Esophagus (tissue), 2 donors: ENCODE results near the gene TTC39A. TPM values are rescaled to one million over a fixed set of nuclear protein-coding genes. Genes with fewer than 3 reads are reported as not detected.

Source experiments
- H3K27ac ChIP-seq, 2 donors: one replicate each; pipeline ENCODE4 v1.5.1; 2013; ENCODE audit warnings: low read depth in 2 of 2, mild to moderate bottlenecking in 2 of 2, inconsistent platforms in 1 of 2, low read length in 1 of 2, moderate library complexity in 1 of 2
- H3K27me3 ChIP-seq, 2 donors: one replicate each; pipeline ENCODE4 v1.6.1; 2013; ENCODE audit warnings: low read length in 2 of 2, control low read depth in 1 of 2, mild to moderate bottlenecking in 1 of 2; ENCODE audit not compliant: insufficient read depth in 2 of 2, control insufficient read depth in 1 of 2
- H3K36me3 ChIP-seq, 2 donors: one replicate each; pipeline ENCODE4 v1.6.1; 2013; ENCODE audit warnings: low read length in 1 of 2; ENCODE audit not compliant: control insufficient read depth in 2 of 2, insufficient read depth in 2 of 2
- H3K4me1 ChIP-seq, 2 donors: one replicate each; pipeline ENCODE4 v1.6.1; 2013; ENCODE audit warnings: low read length in 1 of 2; ENCODE audit not compliant: control insufficient read depth in 2 of 2, insufficient read depth in 2 of 2
- H3K4me3 ChIP-seq, 2 donors: one replicate each; pipeline ENCODE4 v1.5.1; 2013; ENCODE audit warnings: low read length in 2 of 2, mild to moderate bottlenecking in 2 of 2, low read depth in 1 of 2, moderate library complexity in 1 of 2
- H3K9me3 ChIP-seq, 2 donors: one replicate each; pipeline ENCODE4 v1.6.1; 2013; ENCODE audit warnings: mild to moderate bottlenecking in 2 of 2, low read depth in 1 of 2, low read length in 1 of 2, moderate library complexity in 1 of 2; ENCODE audit not compliant: control insufficient read depth in 2 of 2, insufficient read depth in 1 of 2
- WGBS, 2 donors: extraction: QIAGEN DNeasy Blood & Tissue Kit; methylation state at CpG; one replicate each; pipeline ENCODE4 v1.1.7; 2013; 5-methylcytosine and 5-hydroxymethylcytosine counted together
- polyA plus RNA-seq, 2 donors: library from polyadenylated mRNA; stranded (reverse); fragments of 200-250 nt; gene quantifications; one replicate each; pipeline ENCODE4 v1.2.3, GENCODE V29; 2013
- donor health status: healthy with polysubstance abuse.
- donor health status: Bipolar disorder and iron deficiency.

TTC39A gene
- polyA plus RNA-seq, 2 donors: 11.1 to 20.6 TPM

GRCh38 chr1:51309291-51309690 is 21.1 kb downstream of the TTC39A start:
- Histone ChIP-seq H3K4me3 (no peak overlapping the region), H3K27me3 (no peaks in the 10 kb centered on the region), H3K27ac (no peak overlapping the region), H3K36me3 (peaks cover 0 to 15% of the 10 kb centered on the region in 2 donors), H3K9me3 (no peaks in the 10 kb centered on the region), H3K4me1 (peaks cover 0 to 10% of the 10 kb centered on the region in 2 donors)
- WGBS, 2 donors: 86 to 87% methylated on average over 8 of the region's 8 CpGs

- Histone ChIP-seq H3K36me3 (peaks cover 0 to 15% of the 10 kb centered on the region in 2 donors), H3K9me3 (no peaks in the 10 kb centered on the region), H3K4me1 (peaks cover 0 to 6% of the 10 kb centered on the region in 2 donors), H3K27me3 (no peaks in the 10 kb centered on the region), H3K4me3 (no peak overlapping the region), H3K27ac (no peak overlapping the region)
- 92 to 94% methylated on average over 6 of the region's 6 CpGs for WGBS, 2 donors
Measured at GRCh38 chr1:51308636-51309035, 21.7 kb downstream of the TTC39A start.

- Histone ChIP-seq H3K4me1 (no peaks in the 10 kb centered on the region), H3K27ac (no peak overlapping the region), H3K9me3 (no peaks in the 10 kb centered on the region), H3K27me3 (no peaks in the 10 kb centered on the region), H3K36me3 (peaks cover 0 to 12% of the 10 kb centered on the region in 2 donors), H3K4me3 (no peak overlapping the region)
- 76 to 81% methylated on average over 5 of the region's 5 CpGs for WGBS, 2 donors
Measured at GRCh38 chr1:51306950-51307349, 23.4 kb downstream of the TTC39A start.

GRCh38 chr1:51305371-51305823 is 25.0 kb downstream of the TTC39A start:
- Histone ChIP-seq H3K9me3 (no peaks in the 10 kb centered on the region), H3K4me1 (no peaks in the 10 kb centered on the region), H3K27ac (no peak overlapping the region), H3K27me3 (no peaks in the 10 kb centered on the region), H3K36me3 (peaks cover 0 to 7% of the 10 kb centered on the region in 2 donors), H3K4me3 (no peak overlapping the region)
- WGBS, 2 donors: 70 to 73% methylated on average over 4 of the region's 4 CpGs

GRCh38 chr1:51304360-51304759 is 26.0 kb downstream of the TTC39A start:
- Histone ChIP-seq H3K36me3 (peaks cover 0 to 7% of the 10 kb centered on the region in 2 donors), H3K27ac (no peak overlapping the region), H3K9me3 (no peaks in the 10 kb centered on the region), H3K27me3 (no peaks in the 10 kb centered on the region), H3K4me1 (no peaks in the 10 kb centered on the region), H3K4me3 (no peak overlapping the region)
- WGBS, 2 donors: 26 to 30% methylated on average over 1 of the region's 1 CpG

GRCh38 chr1:51303751-51304251 is 26.6 kb downstream of the TTC39A start:
- H3K27ac ChIP-seq: no peak overlapping the region
- no peaks in the 10 kb centered on the region for H3K27me3 ChIP-seq
- WGBS, 2 donors: 53 to 56% methylated on average over 8 of the region's 8 CpGs
- peaks cover 0 to 5% of the 10 kb centered on the region in 2 donors for H3K36me3 ChIP-seq
- no peaks in the 10 kb centered on the region for H3K4me1 ChIP-seq
- no peaks in the 10 kb centered on the region for H3K9me3 ChIP-seq
- no peak overlapping the region for H3K4me3 ChIP-seq

GRCh38 chr1:51303315-51303714 is 27.0 kb downstream of the TTC39A start:
- Histone ChIP-seq H3K4me3 (no peak overlapping the region), H3K36me3 (peaks cover 0 to 5% of the 10 kb centered on the region in 2 donors), H3K9me3 (no peaks in the 10 kb centered on the region), H3K4me1 (no peaks in the 10 kb centered on the region), H3K27me3 (no peaks in the 10 kb centered on the region), H3K27ac (no peak overlapping the region)
- 85 to 87% methylated on average over 6 of the region's 6 CpGs for WGBS, 2 donors

GRCh38 chr1:51302746-51303145 is 27.6 kb downstream of the TTC39A start:
- H3K36me3 ChIP-seq: peaks cover 0 to 5% of the 10 kb centered on the region in 2 donors
- no peak overlapping the region for H3K27ac ChIP-seq
- no peak overlapping the region for H3K4me3 ChIP-seq
- WGBS, 2 donors: 72 to 76% methylated on average over 7 of the region's 7 CpGs
- H3K4me1 ChIP-seq: no peaks in the 10 kb centered on the region
- no peaks in the 10 kb centered on the region for H3K9me3 ChIP-seq
- no peaks in the 10 kb centered on the region for H3K27me3 ChIP-seq

GRCh38 chr1:51302270-51302669 is 28.1 kb downstream of the TTC39A start:
- H3K4me1 ChIP-seq: no peaks in the 10 kb centered on the region
- H3K27ac ChIP-seq: no peak overlapping the region
- H3K27me3 ChIP-seq: no peaks in the 10 kb centered on the region
- H3K9me3 ChIP-seq: no peaks in the 10 kb centered on the region
- 86 to 89% methylated on average over 10 of the region's 10 CpGs for WGBS, 2 donors
- peaks cover 0 to 5% of the 10 kb centered on the region in 2 donors for H3K36me3 ChIP-seq
- no peak overlapping the region for H3K4me3 ChIP-seq

GRCh38 chr1:51301844-51302162 is 28.6 kb downstream of the TTC39A start:
- H3K4me1 ChIP-seq: no peaks in the 10 kb centered on the region
- H3K9me3 ChIP-seq: no peaks in the 10 kb centered on the region
- no peak overlapping the region for H3K4me3 ChIP-seq
- WGBS, 2 donors: 66 to 73% methylated on average over 3 of the region's 3 CpGs
- H3K27me3 ChIP-seq: no peaks in the 10 kb centered on the region
- no peak overlapping the region for H3K27ac ChIP-seq
- H3K36me3 ChIP-seq: peaks cover 0 to 5% of the 10 kb centered on the region in 2 donors
